GM12864 (cell line): ENCODE data around the gene SCO2.

Experiments
- DNase-seq: peaks from one replicate; pipeline ENCODE4 v3.0.0-alpha.2; 2011; ENCODE audit warnings: low read depth
- H3K4me3 ChIP-seq: 2 replicates; pipeline ENCODE4 v1.5.1; 2011; ENCODE audit warnings: mild to moderate bottlenecking, low read depth, low read length, control low read depth
- TF ChIP-seq, protein P1 (sequence below): IDR thresholded peaks from 2 replicates; pipeline ENCODE4 v1.5.1; 2011; ENCODE audit warnings: low read depth, mild to moderate bottlenecking, moderate library complexity, low read length, control low read depth, inconsistent platforms; ENCODE audit errors: missing control alignments

The SCO2 gene

DNA sequence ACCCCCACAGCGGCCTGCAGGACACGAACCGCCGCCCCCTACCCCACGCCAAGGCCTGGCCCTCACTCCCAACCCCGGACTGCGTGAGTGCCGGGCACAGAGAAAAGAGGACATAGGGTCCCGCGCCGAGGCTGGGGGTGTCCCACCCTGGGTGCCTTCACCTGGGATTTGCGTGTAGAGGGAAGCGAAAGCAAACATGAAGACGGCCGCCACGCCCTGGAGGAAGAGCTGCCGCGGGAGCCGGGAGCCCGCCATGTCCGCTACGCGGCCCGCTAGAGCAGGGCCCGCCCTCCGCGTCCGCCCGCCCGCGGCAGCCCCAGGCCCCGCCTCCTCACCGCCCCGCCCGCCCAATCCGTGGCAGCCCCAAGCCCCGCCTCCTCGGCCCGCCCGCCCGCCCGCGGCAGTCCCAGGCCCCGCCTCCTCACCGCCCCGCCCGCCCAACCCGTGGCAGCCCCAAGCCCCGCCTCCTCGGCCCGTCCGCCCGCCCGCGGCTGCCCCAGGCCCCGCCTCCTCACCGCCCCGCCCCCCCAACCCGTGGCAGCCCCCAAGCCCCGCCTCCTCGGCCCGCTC is 17.9 kb downstream of the SCO2 start, which contains the start of gene LMF2:
Gene LMF2 (minus strand): TSS at position 282 of the 570 bp plus-strand sequence. CDS start 27 bp downstream, at position 255.
- TF ChIP-seq, protein P1, sequence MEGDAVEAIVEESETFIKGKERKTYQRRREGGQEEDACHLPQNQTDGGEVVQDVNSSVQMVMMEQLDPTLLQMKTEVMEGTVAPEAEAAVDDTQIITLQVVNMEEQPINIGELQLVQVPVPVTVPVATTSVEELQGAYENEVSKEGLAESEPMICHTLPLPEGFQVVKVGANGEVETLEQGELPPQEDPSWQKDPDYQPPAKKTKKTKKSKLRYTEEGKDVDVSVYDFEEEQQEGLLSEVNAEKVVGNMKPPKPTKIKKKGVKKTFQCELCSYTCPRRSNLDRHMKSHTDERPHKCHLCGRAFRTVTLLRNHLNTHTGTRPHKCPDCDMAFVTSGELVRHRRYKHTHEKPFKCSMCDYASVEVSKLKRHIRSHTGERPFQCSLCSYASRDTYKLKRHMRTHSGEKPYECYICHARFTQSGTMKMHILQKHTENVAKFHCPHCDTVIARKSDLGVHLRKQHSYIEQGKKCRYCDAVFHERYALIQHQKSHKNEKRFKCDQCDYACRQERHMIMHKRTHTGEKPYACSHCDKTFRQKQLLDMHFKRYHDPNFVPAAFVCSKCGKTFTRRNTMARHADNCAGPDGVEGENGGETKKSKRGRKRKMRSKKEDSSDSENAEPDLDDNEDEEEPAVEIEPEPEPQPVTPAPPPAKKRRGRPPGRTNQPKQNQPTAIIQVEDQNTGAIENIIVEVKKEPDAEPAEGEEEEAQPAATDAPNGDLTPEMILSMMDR = no peak
- peak within 1 kb of the TSS; percentile 83 for H3K4me3 ChIP-seq
- no peak for DNase-seq

DNA sequence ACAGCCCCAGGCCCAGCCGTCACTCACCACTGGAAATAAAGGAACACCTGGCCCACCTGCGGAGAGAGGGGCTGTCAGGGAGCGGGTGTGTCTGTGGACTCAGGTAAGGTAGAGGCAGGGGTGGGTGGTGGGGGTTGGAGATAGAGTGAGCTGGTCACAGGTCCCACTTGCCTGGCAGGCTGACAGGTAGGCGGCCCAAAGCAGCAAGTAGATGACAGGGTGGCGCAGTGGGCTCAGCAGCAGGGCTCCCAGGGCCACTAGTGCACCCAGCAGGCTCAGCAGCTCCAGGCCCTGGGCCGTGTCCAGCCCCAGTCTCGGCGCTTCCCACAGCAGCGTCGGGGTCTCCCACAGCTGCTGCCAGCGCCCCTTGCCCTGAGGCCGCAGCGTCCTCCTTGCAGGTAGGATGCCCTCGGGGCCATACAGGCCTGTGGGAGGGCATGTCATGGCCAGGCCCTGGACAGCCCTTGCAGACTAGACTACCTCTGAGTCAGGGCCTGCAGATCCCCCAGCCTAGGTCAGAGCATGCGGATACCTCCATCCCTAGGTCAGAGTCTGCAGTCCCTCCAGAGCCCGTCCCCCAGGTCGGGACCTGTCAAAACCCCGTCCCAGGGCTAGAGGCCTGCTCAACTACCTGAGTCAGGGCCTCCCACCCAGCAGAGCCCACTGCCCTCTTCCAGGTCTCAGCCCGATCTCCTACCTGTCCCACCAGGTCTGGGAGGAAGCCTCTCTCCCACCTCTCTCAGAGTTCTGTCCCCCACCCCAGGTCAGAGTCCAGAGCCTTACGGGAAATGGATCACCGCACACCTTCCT is 18.6 kb downstream of the SCO2 start:
- no peak for DNase-seq
- peak overlapping the region; percentile 83 for H3K4me3 ChIP-seq
- TF ChIP-seq, protein P1 = no peak

DNA sequence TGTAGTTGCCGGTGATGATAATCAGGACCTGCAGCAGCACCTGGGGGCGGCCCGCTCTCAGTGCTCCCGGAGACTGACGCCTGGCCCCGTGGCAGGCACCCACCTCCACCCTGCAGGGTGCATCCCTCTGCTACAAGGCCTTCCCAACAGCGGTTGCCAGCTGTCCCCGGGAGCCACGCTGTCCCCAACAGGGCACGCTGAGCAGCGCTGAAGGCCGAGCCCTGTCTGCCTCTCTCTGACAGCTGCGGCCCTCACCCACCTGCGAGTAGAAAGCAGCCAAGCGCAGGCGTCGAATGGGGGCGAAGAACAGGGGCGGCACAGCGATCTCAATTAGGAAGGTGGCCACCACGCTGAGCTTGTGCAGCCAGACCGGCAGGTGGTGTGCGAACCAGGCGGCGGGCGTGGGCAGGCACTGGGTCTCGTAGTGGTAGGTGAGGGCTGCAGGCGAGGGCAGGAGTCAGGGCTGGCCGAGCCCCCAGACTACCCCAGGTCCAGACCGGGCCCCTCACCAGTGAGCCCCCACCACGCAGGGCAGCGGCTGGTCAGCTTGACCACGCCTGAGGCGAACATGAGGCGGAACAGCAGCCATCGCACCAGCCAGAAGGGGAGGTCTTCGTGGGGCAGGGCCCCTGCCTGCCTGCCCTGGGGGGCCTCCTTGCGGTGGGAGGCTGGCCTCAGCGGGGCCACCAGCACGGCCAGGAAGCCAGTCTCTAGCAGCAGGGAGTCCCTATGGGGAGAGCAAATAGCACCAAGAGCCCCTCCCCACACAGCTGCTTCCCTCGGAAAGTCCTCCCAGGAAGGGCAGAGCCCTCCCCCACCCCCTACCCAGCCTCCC is 19.4 kb downstream of the SCO2 start:
- TF ChIP-seq, protein P1 = no peak
- H3K4me3 ChIP-seq = peak overlapping the region; percentile 83
- DNase-seq = no peak

DNA sequence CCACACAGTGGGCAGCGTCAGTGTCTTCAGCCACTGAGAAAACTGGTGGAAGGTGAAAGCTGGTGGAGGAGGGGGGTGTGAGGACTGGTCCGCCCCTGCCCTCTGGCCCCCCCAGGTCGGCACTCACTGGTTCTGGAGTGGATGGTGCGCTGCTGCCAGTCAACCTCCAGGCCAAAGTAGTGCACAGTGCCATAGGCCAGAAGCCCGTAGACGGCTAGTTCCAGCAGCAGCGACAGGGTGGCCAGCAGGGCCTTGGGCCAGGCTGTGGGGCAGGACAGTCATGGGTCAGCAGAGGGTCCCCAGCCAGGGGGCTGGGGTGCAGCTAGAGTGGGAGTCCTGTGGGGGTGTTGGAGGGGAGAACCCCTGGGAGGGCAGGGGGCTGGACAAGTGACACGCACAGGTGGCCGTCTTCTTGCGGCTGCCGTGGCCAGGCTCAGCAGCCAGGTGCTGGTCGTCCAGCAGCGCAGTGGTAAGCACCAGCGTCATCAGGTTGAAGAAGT is 20.1 kb downstream of the SCO2 start:
- no peak overlapping the region for H3K4me3 ChIP-seq
- no peak for DNase-seq
- TF ChIP-seq, protein P1 = no peak

DNA sequence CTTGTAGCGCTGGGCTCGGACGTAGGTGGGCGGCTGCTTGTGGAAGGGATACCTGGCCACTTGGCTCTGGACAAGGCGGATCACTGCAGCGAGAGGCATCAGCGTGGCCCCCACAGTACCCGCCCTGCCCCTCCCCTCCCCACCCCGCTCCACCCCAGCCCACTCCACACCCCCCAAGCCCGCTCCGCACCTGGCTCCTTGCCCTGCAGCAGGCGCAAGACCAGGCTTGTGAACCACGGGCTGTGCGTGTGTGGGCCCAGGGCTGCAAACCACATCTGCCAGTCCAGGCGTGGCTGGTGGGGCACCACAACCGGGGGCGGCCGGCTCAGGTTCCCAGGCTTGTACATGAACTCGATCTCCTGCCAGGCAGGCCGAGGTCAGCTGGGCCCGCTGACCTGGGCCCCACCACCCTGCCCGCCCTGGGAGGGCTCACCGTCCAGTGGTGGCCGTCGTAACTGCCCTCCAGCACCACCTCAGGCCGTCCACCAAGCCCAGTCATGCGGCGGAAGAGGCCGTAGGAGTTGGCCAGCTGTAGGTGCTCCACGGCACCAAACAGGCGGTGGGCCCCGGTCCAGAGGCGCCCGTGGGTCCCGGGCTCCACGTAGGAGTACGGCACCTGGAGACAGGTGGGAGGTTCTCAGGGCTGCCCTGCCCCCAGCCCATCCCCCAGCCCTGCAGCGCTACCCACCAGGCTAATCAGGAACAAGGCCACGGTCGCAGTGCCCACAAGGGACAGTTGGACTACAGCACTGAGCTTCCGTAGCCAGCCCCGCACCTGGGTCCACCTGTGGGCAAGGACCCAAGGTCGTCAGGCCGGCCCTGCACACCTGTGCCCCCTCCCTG is 20.8 kb downstream of the SCO2 start:
- no peak overlapping the region for H3K4me3 ChIP-seq
- no peak for DNase-seq
- TF ChIP-seq, protein P1 = no peak
